Gastrocnemius medialis (tissue), 4 donors: ENCODE data around the gene RSAD2. TPM values are rescaled to one million over a fixed set of nuclear protein-coding genes. Genes with fewer than 3 reads are reported as not detected.
A peak's percentile ranks its signal among the peaks of the same experiment; 100 is the strongest.

Experiments
- ATAC-seq, 2 donors: fragments of 150-250 bp; one replicate each; pipeline ENCODE4 v1.9.1; 2016
- DNase-seq, 2 donors: peaks; one replicate each; pipeline ENCODE4 v3.0.0-alpha.2; 2019
- H3K27ac ChIP-seq, 4 donors: fragments of 200-600 bp; sonication (generic); 1 replicate in 1 of 4; 2 replicates in 3 of 4; pipeline ENCODE4 v1.5.1; 2016 to 2018; ENCODE audit warnings: mild to moderate bottlenecking in 2 of 4, moderate library complexity in 1 of 4
- H3K27me3 ChIP-seq, 3 donors: fragments of 200-600 bp; sonication (generic) in 2 of 3; 1 replicate in 1 of 3; 2 replicates in 2 of 3; pipeline versions ENCODE4 v1.5.1 to v1.6.0; 2016 to 2019; ENCODE audit warnings: mild to moderate bottlenecking in 1 of 3, moderate library complexity in 1 of 3
- H3K36me3 ChIP-seq, 2 donors: fragments of 200-600 bp; sonication (generic) in 1 of 2; one replicate each; pipeline ENCODE4 v1.5.1; 2017 to 2018
- H3K4me1 ChIP-seq, 2 donors: fragments of 200-600 bp; sonication (generic) in 1 of 2; one replicate each; pipeline ENCODE4 v1.5.1; 2016 to 2017; ENCODE audit warnings: mild to moderate bottlenecking in 2 of 2
- H3K4me3 ChIP-seq, 4 donors: fragments of 200-600 bp; sonication (generic) in 3 of 4; 1 replicate in 1 of 4; 2 replicates in 3 of 4; pipeline ENCODE4 v1.5.1; 2016 to 2019; ENCODE audit warnings: mild to moderate bottlenecking in 2 of 4
- H3K9me3 ChIP-seq, 3 donors: fragments of 200-600 bp; sonication (generic) in 2 of 3; 1 replicate in 1 of 3; 2 replicates in 2 of 3; pipeline ENCODE4 v1.5.1; 2016 to 2019
- POLR2A ChIP-seq, 2 donors: fragments of 450-650 bp; IDR thresholded peaks; one replicate each; pipeline ENCODE4 v1.6.1; 2017; ENCODE audit warnings: antibody characterized with exemption in 2 of 2, mild to moderate bottlenecking in 2 of 2, moderate library complexity in 2 of 2
- in situ Hi-C, 4 donors: fragments of 200-750 bp; cut with MboI; loops; one replicate each; pipeline versions ENCODE4 v1.15.0 to v1.8.0; 2017; ENCODE audit warnings: low sequenced_read_pairs in 4 of 4
- intact Hi-C: fragments of 100-400 bp; cut with DNase I; formaldehyde crosslinking; loops from one replicate; pipeline ENCODE4 v1.15.1; 2023; ENCODE audit warnings: low total_unique reads
- total RNA-seq, 4 donors: library from RNA; depleted of rRNA; stranded (reverse); fragments of >200 nt; gene quantifications; one replicate each; pipeline versions ENCODE4 v1.1.0 to v1.2.3, GENCODE V29; 2016
- TF ChIP-seq, protein P1 (sequence below), 5 experiments: fragments of 450-650 bp in 3 of 5; fragments of 200-600 bp in 2 of 5; sonication (generic) in 2 of 5; IDR thresholded peaks in 4 of 5; conservative IDR thresholded peaks in 1 of 5; 1 replicate in 4 of 5; 2 replicates in 1 of 5; pipeline ENCODE4 v1.5.1; 2016 to 2019; ENCODE audit warnings: antibody characterized with exemption in 5 of 5, mild to moderate bottlenecking in 3 of 5, moderate library complexity in 3 of 5

The RSAD2 gene
- total RNA-seq, 4 donors from 2014 or later, result 1.2 to 4.2 (median 2.9) TPM

DNA sequence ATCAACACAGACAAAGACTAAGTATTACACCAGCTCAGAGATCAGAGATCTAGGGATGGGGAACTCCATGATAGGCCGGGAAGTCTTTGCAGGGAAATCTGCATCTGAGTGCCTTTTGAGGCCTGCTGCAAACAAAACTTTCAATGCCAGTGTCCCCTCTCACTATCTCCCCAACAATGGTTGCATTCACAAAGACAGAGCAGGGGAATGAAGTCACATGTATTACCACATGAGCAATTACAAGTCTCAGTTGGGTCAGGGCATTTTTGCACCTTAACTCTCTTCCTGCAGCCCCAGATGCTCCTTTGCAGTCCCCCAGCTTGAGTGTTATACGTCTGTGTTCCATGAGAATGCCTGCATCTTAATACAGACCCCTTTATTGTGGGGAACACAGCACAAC, 37.8 kb downstream of the RSAD2 start:
- DNase-seq (no peak), ATAC-seq (no peak)
- Histone ChIP-seq H3K9me3 (no peaks in the 10 kb centered on the region), H3K27ac (no peak overlapping the region), H3K4me1 (peaks cover 3 to 10% of the 10 kb centered on the region in 2 donors), H3K4me3 (no peak overlapping the region), H3K27me3 (no peaks in the 10 kb centered on the region), H3K36me3 (no peaks in the 10 kb centered on the region)
- in situ Hi-C loops (no loop called here), intact Hi-C loops (loop anchor here (5.0 kb wide), 1 partner anchor 127 kb away; no protein-coding TSS in a partner anchor)
- TF ChIP-seq, protein P1, sequence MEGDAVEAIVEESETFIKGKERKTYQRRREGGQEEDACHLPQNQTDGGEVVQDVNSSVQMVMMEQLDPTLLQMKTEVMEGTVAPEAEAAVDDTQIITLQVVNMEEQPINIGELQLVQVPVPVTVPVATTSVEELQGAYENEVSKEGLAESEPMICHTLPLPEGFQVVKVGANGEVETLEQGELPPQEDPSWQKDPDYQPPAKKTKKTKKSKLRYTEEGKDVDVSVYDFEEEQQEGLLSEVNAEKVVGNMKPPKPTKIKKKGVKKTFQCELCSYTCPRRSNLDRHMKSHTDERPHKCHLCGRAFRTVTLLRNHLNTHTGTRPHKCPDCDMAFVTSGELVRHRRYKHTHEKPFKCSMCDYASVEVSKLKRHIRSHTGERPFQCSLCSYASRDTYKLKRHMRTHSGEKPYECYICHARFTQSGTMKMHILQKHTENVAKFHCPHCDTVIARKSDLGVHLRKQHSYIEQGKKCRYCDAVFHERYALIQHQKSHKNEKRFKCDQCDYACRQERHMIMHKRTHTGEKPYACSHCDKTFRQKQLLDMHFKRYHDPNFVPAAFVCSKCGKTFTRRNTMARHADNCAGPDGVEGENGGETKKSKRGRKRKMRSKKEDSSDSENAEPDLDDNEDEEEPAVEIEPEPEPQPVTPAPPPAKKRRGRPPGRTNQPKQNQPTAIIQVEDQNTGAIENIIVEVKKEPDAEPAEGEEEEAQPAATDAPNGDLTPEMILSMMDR (IDR thresholded peaks at IDR 0.05 in 4 of 5, conservative IDR thresholded peaks at IDR 0.05 in 1 of 5), result no peak
- TF ChIP-seq POLR2A (IDR thresholded peaks at IDR 0.05), result no peak

DNA sequence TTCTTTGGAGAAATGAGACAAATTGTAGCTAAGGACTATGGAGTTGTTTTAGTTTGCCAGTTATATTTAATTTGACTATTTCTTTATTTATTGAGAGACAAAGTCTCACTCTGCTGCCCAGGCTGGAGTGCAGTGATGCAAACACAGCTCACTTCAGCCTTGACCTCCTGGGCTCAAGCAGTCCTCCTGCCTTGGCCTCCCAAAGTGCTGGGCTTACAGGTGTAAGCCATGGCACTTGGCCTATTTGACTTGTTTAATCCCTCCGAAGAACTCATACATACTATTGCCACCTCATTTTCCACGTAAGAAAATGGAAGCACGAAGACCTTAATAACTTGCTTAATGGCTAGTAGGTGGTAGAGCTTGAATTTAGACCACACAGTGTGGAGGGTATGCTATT, 38.6 kb downstream of the RSAD2 start:
- in situ Hi-C loops (no loop called here), intact Hi-C loops (loop anchor here (2.0 to 5.0 kb wide), 3 partner anchors 17 to 126 kb away; no protein-coding TSS in a partner anchor)
- TF ChIP-seq, protein P1 (IDR thresholded peaks at IDR 0.05 in 4 of 5, conservative IDR thresholded peaks at IDR 0.05 in 1 of 5), result no peak
- no peak for TF ChIP-seq POLR2A (IDR thresholded peaks at IDR 0.05)
- Histone ChIP-seq H3K4me1 (peaks cover 3 to 10% of the 10 kb centered on the region in 2 donors), H3K36me3 (no peaks in the 10 kb centered on the region), H3K4me3 (no peak overlapping the region), H3K27me3 (no peaks in the 10 kb centered on the region), H3K9me3 (no peaks in the 10 kb centered on the region), H3K27ac (no peak overlapping the region)
- DNase-seq (no peak), ATAC-seq (no peak)

DNA sequence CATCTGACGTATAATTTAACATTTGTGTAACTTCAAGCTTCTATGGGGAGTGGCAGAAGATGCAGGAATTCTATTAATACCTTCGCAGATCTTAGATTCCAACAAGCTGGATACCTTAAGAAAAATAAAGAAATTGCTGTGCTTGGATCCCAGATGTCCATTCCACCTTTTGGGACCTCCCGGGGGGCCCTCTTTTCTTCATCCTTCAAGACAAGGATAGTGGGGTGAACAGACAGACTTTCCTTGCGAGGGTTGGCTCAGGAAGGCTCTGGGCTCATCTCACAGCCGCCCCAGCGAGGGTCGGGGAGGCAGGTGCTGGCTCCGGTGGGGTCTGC, 39.1 kb downstream of the RSAD2 start:
- DNase-seq (no peak), ATAC-seq (no peak)
- no peaks in the 10 kb centered on the region for H3K9me3 ChIP-seq
- intact Hi-C loops (loop anchor here (2.0 to 5.0 kb wide), 3 partner anchors 18 to 126 kb away; no protein-coding TSS in a partner anchor), in situ Hi-C loops (no loop called here)
- H3K4me1 ChIP-seq, result peaks cover 6 to 10% of the 10 kb centered on the region in 2 donors
- H3K36me3 ChIP-seq, result no peaks in the 10 kb centered on the region
- no peaks in the 10 kb centered on the region for H3K27me3 ChIP-seq
- no peak overlapping the region for H3K27ac ChIP-seq
- no peak for TF ChIP-seq POLR2A (IDR thresholded peaks at IDR 0.05)
- TF ChIP-seq, protein P1 (IDR thresholded peaks at IDR 0.05 in 4 of 5, conservative IDR thresholded peaks at IDR 0.05 in 1 of 5), result no peak
- peak overlapping the region; percentile 19 to 63 (median 42) for H3K4me3 ChIP-seq

DNA sequence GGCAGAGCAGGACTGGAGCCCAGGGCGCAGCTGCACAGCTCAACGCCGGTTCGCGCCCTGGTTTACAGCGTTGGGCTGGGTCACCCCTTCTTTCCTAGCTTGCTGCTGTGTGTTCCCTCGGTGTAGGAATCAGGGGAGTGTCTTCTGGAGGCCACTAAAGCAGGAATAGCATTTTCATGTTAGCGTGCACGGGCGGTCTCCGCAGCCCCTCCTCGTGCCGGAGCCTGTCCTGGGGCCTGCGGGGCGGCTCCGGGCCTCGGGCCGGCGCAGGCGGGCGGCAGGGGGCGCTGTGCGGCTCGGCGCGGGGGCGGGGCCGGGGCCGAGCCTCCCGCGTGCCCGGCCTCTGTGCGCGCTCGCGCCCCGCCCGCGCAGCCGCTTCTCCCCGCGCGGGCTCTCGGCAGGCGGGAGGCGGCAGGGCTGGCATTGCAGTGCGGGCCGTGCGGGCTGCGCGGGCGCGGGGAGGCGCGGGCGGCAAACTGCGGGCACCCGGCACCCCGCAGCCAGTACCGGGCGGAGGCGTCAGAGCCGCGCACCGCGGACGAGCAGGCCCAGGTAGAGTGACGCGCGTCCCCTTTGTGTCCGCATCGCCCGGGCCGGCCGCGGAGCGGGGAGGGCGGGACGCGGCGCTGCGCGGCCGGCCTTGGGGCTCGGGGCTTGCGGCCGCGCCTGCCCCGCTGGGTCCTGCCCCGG, 39.6 kb downstream of the RSAD2 start, which contains the start of gene RNF144A:
Gene RNF144A, plus strand, starts transcription at position 342 of the 690 bp plus-strand sequence. CDS start 79,515 bp downstream, outside the sequence.
- DNase-seq (no peak), ATAC-seq (peak; percentile 90 to 91)
- peak within 1 kb of the TSS; percentile 54 to 76 (median 65) for H3K27ac ChIP-seq
- no peaks in the 10 kb centered on the region for H3K36me3 ChIP-seq
- intact Hi-C loops (loop anchor here (2.0 to 5.0 kb wide), 3 partner anchors 18 to 125 kb away; no protein-coding TSS in a partner anchor), in situ Hi-C loops (no loop called here)
- no peaks in the 10 kb centered on the region for H3K27me3 ChIP-seq
- TF ChIP-seq POLR2A (IDR thresholded peaks at IDR 0.05), result peak; percentile 63 to 69
- TF ChIP-seq, protein P1 (IDR thresholded peaks at IDR 0.05 in 4 of 5, conservative IDR thresholded peaks at IDR 0.05 in 1 of 5), result peak; percentile 40 to 67 (median 65)
- peak within 1 kb of the TSS; percentile 62 to 82 (median 70) for H3K4me3 ChIP-seq
- H3K4me1 ChIP-seq, result peaks cover 6 to 10% of the 10 kb centered on the region in 2 donors
- no peaks in the 10 kb centered on the region for H3K9me3 ChIP-seq
